ENCODE data around the gene TIAM1.

Gene TIAM1

DNA sequence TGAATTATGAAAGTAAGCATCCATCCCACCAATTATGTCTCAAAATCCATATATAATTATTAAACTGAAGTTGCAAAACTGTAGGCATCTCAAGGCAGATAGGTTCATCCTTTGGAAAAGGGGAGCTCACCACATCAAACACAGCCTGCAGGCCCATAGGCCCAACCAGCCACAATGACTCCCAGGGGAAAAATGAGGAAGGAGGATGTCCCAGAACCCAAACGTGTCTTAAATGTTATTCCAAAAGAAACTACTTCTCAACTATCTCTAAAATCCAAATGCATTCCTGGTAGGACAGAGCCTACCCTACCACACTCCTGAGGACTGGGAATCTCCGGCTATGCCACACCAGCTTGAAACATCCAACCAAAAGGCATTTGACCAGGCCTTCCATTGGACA, 12.8 kb downstream of the TIAM1 start:
- no peak for DNase-seq

DNA sequence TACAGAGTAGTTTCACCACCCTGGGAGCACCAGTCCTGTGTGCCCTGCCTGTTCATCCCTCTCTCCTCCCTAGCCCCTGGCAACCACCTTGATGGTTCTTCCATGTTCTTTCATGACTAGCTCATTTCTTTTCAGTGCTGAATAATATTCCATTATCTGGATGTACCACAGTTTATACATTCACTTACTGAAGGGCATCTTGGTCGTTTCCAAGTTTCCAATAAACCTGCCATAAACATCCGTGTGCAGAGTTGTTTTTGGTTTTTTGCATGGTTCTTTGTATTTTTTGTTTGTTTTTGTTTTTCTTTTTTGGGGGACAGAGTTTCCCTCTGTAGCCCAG, 13.9 kb downstream of the TIAM1 start:
- DNase-seq, result no peak

DNA sequence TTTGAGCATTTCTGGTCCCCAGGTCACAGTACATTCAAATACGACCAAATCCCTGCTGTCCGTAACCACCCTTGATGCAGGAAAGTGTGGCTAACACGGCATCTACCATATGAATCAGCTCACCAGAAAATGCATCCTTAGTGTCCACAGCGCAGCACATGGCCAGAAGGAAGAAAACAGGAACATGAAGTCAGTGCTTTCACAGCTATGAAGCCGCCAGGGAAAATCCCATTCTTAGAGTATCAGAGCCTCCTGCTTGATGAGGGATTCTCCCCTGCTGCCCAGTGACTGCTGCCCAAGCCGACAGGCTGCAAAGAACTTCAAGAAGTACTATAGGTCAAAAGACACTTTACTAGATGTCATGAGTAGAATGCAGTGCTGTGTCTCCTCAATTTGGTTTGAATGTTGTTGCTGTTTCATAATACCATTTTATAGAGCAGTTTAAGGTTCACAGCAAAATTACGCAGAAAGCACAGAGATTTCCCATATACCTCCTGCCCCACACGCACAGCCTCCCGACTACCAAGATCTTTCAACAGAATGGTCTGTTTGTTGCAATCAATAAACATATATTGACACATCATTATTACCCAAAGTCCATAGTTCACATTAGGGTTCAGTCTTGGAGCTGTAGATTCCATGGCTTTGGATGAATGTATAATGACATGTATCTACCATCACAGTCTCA, 14.5 kb downstream of the TIAM1 start:
- DNase-seq, result no peak

DNA sequence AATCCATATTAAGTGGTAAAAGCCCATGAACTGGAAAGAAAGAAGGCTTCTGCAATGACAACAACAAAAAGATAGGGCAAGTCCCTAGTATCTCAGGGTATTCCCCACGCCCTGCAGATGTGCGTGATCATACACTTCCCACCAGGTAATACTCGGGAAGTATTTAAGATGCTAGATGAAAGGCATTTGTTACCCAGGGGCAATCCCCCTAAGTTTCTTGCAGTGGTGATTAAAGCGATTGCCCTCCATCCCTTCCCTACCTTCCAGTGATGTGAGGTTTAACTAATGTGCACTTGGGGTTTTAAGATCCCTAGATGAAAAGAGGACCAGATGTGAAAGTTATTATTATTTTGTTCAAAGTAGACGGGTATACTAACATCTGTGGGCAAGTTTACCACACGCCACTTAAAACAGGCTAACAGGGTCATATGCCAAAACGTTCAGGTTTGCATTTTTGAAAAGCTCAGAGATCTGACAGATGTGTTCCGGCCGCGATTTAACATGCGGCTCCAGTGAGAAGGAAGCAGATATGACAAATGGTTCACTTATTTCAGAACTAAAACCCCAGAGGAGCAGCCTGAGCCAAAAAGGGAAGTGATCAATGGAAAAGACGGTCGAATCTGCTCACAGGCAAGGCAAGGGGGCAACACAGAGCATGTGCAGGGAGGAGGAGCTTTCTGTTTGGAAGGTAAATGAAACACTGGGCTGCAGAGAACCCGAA, 17.4 kb downstream of the TIAM1 start:
- peak; percentile 58 for DNase-seq

DNA sequence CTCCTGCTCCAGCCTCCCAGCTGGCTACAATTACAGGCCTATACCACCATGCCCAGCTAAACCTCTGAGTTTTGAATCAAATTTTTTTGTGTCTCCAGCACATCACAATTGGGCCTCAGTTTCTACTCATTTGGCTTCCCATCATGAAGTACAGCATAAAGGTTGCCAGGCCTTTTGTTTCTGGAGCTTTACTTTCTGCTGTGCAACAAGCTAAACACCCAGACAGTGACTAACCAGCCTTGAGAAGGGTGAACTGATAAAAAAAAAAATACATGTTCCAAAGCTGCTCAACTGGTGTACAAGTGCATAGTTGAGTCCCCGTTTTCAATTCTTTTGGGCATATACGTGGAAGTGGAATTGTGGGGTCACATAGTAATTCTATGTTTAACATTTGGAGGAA, 25.1 kb downstream of the TIAM1 start:
- no peak for DNase-seq

DNA sequence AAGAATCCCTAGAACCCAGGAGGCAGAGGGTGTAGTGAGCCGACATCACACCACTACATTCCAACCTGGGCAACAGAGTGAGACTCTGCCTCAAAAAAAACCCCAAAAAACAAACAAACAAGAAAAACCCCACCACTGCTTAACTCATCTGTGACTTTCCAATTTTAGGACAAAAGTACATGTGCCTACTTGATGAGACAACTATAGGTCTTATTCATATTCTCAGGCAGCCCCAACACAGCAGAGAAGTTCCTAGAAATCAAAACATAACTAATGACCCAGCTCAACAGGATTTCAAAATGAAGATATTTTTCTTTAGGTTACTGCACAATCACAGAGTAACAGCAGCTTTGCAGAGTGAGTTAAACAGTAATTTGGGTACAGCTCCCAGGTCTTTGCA, 26.4 kb downstream of the TIAM1 start:
- DNase-seq, result no peak

DNA sequence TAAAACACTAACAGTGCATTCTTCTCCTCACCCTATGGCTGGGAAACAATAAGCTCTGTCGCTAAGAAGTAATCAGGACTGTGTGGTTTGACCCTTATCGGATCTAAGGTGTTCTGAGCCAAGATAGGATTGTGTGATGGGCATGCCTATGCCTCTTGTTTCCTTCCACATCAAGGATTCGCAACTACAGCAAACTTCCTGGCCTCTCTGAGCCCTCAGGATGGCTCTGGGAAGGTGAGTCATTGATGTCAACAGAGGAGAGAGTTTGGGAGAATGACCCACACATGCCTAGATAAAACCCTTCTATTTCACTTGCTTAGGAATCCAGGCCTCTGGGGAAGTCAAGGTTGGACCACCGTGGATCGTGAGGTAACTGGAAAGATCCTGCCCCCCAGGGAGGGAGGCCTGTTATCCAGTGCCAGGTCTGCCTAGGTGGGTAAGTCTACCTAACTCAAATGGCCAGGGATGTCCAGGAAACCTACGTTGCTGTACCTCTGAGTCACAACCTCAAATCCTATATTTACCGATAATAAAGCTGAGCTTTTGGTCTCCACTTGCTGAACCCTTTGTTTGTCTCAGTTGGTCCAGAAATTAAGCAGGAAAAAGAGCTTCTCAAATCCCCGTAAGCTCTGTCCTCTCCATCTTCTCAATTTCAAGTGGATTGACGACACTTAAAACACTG, 27.4 kb downstream of the TIAM1 start:
- DNase-seq, result no peak

DNA sequence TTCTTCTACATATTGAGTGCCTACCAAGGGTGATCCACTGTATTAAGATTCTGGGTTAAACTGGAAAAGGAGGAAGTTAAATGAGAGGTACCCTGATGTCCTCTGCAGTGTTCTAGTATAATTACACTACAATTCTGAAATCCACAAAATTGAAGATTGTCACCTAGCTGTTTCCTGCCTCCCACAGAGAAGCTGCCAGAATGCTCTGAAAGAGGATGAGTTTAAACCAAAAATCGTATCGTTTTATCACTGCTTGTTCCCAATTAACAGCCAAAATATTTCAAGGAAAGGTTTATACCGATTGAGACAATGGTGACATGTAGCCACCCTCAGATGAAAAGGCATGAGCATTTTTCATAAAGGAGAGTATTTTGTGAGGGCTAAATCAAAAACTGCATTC, 28.0 kb downstream of the TIAM1 start:
- DNase-seq, result no peak

DNA sequence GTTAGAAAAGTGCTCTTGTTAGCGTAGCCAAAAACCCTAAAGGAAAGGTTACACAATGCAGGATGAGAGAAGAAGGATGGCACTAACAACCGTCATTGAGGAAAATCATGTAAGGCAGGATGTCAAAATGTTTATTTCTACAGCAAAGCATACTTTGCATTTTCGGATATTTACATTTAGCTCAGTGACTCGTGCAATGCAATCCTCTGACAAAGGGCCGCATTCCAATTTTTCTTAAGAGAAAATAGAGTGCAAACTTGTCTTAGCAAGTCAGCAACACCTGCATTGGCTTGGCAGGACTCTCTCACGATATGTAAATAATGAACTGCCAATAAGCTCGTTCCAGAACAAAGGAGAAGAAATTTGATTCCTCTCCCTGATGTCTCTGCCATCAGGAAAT, 33.3 kb downstream of the TIAM1 start:
- DNase-seq, result peak; percentile 89

DNA sequence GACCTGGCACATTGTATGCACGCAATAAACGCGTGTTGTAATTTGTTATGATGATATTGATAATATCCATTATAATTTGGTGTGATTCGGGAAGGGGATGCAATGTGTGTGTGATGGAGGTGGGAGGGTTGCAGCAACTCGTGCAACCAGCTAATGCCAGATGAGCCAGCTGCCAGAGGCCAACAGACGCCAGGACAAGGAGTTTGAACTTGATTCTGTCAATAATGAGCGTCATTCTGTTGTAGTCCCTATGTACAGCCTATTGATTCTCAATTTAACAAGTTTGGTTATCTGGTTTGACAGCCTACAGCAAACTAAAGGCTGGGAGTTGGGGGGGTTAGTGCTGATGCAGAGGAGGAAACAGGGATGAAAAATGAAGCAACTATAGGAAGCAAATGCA, 35.5 kb downstream of the TIAM1 start:
- no peak for DNase-seq

DNA sequence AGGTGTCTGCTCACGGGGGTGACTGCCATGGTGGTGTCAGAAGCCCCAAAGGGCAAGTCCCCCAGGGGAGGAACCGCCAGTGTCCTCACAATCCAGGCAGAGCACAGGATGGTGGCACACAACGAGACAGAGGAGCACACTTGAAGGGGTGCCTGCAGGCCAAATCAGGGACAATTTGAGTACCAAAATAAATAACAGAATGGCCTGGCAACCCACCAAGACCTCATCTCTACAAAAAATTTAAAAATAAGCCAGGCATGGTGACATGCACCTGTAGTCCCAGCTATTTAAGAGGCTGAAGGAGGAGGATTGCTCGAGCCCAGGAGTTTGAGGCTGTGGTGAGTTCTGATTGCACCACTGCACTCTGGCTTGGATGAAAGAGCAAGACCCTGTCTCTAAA, 38.2 kb downstream of the TIAM1 start:
- no peak for DNase-seq

DNA sequence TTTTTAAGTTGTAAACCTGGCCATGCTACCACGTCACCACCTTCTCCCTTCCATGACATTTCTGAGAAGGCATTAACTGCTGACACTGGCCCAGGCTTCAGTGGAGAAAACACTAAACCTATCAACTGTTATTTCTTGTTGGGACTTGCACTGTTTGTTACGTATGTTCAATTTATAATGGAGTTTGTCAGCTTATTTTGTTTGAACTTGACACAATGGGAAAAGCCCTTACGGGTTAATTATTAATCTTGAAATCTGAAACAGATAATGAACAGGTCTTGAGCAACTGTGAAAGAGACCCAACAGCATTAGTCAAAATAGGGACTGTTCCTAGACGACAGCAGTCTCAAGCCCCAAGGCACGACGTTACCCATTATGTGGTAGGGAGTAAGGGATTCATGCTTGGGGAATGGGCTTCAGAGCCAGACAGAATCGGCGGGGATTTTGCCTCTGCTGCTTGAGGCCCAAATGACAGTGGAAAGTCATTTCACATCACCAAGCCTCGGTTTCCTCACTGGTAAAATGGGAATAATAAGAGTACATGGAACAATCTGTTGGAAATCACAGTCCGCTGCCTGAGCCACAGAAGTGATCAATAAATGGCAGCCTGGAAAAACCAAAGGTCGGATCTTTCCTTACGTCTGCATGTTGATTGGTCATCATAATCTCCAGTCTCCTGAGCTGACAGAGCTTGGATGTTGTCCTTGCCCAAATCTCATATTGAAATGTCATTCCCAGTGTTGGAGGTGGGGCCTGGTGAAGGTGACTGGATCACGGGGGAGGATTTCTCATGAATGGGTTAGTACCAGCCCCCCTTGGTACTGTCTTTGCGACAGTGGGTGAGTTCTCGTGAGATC, 44.5 kb downstream of the TIAM1 start:
- no peak for DNase-seq

DNA sequence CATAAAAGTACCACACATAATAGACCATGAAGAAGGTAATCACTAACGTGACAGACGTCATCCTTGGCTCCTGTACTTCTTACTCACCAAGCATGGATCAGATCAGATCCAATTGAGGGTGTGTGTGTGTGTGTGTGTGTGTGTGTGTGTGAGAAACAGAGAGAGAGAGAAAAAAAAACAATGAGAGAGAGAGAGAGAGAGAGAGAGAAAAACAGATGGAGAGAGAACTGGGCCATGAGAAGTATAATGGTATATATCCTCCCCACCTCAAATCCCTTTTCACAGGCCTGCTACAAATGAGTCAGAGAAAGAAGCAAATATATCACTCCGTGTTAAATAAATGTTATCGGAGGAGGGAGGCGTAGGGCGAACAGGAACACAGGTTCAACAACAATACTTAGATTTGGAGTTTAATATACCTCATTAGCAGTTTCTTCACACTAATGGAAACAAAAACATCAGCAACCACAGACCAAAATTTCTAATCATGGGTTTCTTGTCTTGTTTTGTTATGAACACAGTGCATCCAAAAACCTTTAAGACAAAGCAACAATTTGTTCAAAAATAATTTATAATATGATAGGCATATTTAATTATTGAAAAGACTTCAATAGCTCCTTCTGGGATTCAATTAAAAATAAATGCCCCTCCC, 45.3 kb downstream of the TIAM1 start:
- no peak for DNase-seq

DNA sequence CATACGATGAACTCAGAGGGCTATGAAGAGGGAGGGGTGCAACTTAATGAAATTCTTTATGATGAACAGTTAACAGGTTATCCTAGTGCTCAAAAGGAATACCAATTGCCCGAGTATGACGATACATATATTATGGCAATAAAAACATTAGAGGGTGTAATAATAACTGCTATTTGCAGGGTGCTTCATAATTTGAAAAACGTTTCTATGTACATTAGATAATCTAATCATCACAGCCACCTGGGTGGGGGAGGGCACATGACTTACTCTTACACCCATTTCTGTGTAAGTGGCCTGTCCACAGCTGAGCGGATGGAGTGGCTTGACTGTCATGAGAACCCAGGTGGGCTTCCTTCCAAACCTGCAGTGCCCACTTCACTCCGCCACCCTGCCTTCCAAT, 46.3 kb downstream of the TIAM1 start:
- no peak for DNase-seq

DNA sequence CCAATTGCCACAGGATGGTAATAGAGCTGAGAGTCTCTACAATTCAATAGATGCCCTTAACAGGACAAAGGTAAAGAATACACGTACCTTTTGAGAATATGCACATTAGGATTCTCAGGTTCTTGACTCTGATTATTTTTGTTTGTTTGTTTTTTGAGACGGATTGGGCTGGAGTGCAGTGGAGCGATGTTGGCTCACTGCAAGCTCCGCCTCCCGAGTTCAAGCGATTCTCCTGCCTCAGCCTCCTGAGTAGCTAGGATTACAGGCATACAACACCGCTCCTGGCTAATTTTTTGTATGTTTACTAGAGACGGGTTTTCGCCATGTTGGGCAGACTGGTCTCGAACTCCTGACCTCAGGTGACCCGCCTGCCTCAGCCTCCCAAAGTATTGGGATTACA, 48.4 kb downstream of the TIAM1 start:
- no peak for DNase-seq

DNA sequence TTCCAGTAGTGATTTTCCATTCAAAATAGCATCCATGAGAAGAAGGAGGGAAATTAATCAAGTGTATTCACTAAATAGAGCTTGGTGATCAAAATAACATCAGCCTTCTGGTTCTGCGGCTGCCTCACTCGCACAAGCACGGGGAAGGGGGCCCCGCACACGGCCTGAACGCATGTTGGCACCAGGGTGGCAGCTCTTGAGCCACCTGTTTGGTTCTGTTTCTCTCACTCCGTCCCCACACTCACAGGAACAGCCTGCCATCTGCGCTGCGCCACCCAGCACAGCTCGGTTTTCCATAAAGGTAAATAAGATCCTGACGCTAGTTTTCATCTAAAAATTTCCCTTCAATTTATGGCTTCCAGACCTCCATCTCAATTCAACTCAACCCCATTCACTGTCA, 49.4 kb downstream of the TIAM1 start:
- peak; percentile 85 for DNase-seq

DNA sequence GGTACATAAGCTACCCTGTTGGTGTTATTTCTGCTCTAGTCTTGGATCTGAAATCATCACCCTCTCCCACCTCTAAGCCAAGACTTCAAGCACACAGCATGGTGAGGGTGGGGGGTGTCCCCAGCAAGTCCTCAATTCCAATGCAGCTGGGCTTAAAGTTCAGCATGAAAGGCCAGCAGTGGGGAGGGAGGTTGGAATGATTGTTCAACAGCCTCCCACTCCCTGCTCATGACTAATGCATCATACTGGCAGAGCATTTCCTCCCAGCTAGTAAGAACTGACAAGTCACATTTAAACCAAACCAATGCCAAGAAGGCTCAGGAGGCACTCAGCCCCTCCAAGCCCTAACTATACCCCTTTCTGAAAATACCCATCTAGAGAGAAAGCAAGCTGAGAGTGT, 50.1 kb downstream of the TIAM1 start:
- no peak for DNase-seq

DNA sequence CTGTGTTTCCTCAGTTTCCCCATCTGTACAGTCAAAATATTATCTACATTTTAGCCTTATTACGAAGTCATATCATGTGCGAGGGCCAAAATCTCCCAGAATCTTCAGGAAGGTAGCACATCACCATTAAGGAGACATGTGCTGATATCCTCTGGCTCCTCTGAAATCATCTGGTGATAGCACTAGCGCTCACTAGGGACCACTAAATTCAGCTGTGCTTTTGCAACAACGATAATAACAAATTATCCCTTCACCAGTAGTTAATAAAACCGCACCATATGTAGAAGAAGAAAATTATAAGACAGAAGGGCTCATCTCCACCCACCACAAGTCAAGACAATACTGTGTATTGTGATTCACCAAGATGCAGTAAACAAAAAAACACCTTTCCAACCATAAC, 53.3 kb downstream of the TIAM1 start:
- DNase-seq, result no peak

DNA sequence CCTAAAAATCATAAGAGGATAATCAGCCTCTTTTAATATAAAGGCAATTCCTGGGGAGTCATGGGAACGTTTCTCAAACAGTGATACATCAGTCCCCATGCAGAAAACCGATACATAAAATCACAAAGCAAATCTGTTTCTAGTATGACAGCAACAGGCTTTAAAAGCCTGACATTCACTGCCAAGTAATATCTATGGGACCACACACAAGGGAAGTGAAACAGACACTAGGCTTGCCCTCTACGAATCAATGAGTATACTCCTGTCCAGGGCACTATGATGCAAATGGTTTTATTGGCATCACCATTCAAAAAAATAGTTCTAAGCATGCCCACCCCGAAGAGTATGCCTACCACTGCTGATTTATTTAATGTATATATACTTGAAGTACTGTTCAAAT, 54.4 kb downstream of the TIAM1 start:
- DNase-seq, result no peak

DNA sequence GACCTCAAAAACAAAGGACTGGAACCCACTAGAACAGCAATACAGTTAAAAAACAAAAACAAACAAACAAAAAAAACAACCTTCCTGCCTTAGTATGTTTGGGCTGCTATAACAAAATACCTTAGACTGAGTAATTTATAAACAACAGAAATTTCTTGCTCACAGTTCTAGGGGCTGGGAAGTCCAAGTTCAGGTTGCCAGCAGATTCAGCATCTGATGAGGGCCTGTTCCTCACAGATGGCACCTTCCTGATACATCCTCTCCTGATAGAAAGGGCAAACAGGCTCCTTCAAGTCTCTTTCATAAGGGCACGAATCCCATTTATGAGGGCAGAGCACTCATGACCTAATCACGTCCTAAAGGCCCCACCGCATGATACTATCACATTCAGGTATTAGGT, 55.9 kb downstream of the TIAM1 start:
- no peak for DNase-seq

DNA sequence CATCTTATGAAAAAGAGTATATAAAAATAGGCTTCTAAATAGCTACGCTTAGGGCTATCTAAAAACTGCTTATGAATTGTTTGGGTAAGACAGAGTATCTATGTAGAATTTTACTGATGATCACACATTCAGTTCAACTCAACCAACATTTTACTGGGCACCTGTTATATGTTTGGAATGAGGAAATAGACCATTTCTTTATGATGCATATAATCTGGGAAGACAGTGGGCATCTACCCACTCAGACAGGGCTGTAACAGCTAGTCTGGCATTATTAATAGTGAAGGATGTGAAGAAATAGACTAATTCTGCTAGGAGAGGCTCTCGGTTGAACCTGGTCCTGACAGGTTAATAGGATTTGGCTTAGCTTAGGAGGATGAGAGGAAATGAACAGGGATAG, 56.9 kb downstream of the TIAM1 start:
- DNase-seq, result no peak

DNA sequence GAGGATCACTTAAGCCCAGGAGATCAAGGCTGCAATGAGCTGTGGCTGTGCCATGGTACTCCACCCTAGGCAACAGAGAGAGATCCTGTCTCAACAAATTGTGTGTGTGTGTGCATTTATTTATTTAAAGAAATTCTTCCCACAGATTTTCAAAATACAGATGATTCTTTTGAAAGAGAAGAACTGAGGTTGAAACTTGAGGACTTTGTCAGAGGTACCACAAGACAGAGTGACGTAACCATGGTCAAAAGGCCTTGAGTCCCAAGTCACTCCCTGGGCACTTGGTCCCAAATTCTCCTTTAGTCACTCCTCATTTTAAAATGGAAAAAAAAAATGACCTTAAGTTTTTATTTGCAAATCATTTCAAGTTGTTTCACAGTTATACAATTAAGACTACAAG, 57.4 kb downstream of the TIAM1 start:
- DNase-seq, result no peak

DNA sequence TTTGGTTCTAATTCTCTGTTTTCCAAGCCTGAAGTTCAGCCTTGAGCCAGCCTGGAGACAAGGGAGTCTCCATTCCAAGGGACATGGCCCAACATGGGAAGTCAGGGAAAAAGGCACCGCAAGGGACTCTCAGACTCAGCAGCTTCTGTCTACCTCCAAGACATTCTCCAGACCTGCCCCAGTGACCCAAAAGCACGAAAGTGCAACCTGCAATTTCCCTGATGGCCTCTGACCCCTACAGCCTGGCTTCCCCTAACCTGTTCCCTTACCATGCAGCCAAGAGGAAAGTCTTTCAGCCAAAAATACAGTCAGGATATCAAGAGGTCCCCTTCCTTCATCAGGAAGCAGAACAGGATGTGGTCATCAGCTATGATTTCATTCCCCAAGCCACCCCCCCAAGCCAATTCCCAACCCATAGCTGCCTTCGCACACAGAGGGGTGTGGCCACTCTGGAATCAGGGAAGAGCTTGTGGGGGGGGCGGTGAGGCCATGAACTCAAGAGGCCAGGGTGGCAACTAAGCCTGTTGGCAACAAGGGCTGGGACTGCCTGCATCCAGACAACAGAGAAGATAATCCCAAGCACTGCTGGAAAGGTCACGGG, 59.2 kb downstream of the TIAM1 start:
- no peak for DNase-seq

Data from NCI-H2171 treated with DMSO at 0.1 percent for 48 hours (cell line).